Stimulated activated CD4-positive, alpha-beta T cell treated with anti-CD3 and anti-CD28 coated beads, Interleukin-2, amount 100 ng/mL, for 24 hours (primary cell): ENCODE data around the gene ABI3.
"Not testable (repeated sequence)": the region's sequence is repeated elsewhere in the genome, so short reads cannot be mapped to it uniquely, and the experiment has no call there.

Experiments used
- DNase-seq, 2 donors: peaks; one replicate each; pipeline ENCODE4 v3.0.0-alpha.2; 2020

The ABI3 gene

DNA sequence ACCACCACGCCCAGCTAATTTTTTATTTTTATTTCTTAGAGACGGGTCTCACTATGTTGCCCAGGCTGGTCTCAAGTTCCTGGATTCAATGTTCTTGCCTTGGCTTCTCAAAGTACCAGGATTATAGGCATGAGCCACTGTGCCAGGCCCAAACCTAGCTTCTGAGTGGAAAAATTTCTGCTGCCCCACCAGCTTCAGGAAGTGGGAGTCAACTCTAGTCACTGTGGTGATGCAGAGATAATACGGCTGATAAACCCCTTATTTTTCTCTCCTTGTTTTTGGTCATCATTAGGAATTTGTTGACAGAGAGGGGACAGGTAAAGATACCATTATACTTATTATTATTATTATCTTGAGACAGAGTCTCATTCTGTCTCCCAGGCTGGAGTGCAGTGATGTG, 47.9 kb downstream of the ABI3 start:
- DNase-seq = no peak

DNA sequence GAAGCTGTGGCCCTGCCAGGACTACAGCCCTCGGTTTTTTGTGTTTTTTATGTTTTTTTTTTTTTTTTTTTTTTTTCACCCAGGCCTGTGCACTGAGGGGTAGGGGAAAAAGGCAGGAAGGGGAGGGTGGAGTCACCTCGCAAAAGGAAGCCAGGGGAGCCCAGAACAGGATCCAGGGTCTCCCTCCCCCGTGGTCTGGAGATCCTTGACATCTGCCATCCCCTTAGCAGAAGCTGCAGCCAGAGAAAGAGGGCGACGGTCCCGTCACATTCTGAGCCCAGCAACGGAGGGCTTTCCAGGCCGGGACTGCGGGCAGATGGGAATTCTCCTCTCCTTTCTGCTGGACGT, 49.1 kb downstream of the ABI3 start:
- DNase-seq = no peak

DNA sequence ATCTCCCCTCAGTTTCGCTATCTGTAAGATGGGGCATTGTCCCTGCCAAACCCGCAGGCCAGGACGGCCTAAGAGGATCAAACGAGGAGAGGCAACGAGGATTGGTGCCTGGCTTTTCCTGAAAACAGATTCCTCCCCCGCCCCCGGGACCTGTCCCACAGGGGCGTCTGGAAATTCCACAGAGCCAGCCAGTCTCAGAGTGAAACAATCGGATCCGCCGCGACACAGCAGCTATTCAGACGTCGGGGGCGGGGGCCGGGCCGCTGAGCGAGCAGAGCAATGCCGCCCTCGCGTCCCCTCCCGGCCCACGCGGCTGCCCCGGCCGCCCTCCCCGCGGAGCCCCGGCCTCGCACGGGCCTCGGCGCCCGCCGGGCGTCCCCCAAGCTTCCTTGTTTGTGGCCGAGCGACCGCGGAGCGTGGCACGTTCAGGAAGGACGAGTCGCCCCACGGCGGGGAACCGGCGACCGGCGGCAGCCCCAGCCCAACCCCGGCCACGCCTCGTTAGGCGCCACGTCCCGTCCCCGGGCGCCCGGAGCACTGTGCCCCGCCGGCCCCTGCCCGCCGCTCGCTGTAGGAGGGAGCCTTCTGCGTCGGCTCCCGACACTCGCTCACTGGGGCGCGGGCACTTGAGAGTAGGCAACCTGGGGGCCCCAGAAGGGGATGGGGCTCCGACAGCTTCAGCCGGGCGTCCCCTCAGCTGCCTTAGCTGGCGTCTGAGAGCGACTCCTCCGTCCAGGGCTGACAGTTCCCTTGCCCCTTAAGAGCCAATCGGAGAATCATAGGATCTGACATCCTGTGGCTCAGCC, 49.7 kb downstream of the ABI3 start:
- DNase-seq = peak; percentile 67 to 69

DNA sequence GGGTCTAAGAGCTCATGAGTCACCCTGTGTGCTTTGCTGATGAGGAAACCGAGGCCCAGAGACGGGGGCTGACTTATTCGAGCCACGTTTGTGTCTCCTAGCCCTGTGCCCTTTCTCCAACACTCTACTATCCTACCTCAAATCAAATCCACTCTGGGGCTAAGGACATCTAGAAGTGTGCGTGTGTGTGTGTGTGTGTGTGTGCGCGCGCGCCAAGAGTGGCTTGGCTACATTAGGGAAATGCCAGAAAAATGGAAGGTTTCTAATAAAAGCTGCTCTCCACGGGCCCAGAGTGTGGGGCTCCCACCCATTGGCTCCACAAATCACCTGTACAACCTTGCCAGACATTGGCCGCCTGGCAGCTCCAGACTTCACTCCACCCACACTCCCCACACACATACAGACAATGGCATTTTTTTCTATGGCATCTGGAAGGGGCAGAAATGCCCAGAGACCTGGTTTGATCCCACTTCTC, 50.3 kb downstream of the ABI3 start:
- no peak for DNase-seq

GRCh38 chr17:49261540-49261939, 51.0 kb downstream of the ABI3 start:
- DNase-seq = not testable (repeated sequence)

- DNase-seq = no peak
Measured at GRCh38 chr17:49266233-49266632, 55.7 kb downstream of the ABI3 start.

DNA sequence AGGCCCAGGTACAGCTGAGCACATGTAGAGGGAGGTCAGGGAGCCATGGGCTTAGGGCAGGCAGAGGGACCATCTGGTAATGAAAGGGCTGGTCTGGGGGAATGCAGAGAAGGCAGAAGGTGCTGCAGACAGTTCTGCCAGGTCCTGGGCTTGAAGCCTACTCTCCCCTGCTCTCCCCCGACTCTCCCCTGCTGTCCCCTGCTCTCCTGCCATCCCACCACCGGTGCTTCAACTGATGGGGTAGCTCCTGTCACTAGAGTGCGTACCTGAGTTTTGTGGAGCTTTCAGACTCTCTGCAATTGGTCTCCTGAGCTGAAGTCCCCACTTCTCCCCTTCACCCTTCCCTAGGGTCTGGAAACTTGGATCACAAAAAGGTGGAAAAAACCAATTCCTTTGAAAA, 57.4 kb downstream of the ABI3 start:
- no peak for DNase-seq

GRCh38 chr17:49269356-49269755, 58.8 kb downstream of the ABI3 start:
- no peak for DNase-seq
